ENCODE results near the gene KLHDC7A.

DNA sequence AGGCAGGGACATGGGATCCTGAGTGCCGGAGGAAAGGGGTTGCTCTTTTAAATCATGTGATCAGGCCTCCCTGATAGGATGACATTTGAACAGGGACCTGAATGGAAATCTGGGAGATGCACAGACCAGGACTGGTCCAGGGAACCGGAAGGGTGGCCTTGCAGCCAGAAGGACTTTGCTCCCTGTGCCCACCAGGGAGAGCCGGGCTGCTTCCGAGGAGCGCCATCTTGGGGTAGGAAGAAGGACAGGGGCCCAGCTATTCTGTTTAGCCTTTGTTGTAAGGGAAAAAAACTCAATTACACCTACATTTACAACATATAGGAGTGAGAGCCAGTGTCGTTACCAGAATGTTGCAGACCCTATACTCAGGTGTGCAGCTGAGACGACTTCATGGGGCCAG lies 5.5 kb downstream of the KLHDC7A start:
- TF ChIP-seq, protein P1, sequence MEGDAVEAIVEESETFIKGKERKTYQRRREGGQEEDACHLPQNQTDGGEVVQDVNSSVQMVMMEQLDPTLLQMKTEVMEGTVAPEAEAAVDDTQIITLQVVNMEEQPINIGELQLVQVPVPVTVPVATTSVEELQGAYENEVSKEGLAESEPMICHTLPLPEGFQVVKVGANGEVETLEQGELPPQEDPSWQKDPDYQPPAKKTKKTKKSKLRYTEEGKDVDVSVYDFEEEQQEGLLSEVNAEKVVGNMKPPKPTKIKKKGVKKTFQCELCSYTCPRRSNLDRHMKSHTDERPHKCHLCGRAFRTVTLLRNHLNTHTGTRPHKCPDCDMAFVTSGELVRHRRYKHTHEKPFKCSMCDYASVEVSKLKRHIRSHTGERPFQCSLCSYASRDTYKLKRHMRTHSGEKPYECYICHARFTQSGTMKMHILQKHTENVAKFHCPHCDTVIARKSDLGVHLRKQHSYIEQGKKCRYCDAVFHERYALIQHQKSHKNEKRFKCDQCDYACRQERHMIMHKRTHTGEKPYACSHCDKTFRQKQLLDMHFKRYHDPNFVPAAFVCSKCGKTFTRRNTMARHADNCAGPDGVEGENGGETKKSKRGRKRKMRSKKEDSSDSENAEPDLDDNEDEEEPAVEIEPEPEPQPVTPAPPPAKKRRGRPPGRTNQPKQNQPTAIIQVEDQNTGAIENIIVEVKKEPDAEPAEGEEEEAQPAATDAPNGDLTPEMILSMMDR (conservative IDR thresholded peaks at IDR 0.05; ENCODE audit: low read depth, low read length), result no peak
- TF ChIP-seq POLR2A (IDR thresholded peaks at IDR 0.05; ENCODE audit: low read depth, low read length) (no peak), FOS (IDR thresholded peaks at IDR 0.05; ENCODE audit: low read depth, low read length) (no peak), CHD1 (IDR thresholded peaks at IDR 0.05; ENCODE audit: low read depth, low read length) (no peak), BHLHE40 (IDR thresholded peaks at IDR 0.05; ENCODE audit: low read depth, low read length) (no peak), CEBPB (IDR thresholded peaks at IDR 0.05; ENCODE audit: low read depth, low read length) (no peak), MAFK (IDR thresholded peaks at IDR 0.05; ENCODE audit: low read depth, low read length) (no peak), ELK1 (IDR thresholded peaks at IDR 0.05; ENCODE audit: borderline replicate concordance, low read depth, low read length) (no peak), MXI1 (IDR thresholded peaks at IDR 0.05; ENCODE audit: borderline replicate concordance, low read depth, low read length) (no peak), MAZ (IDR thresholded peaks at IDR 0.05; ENCODE audit: borderline replicate concordance, low read depth, low read length) (no peak), RFX5 (IDR thresholded peaks at IDR 0.05; ENCODE audit: low read depth, low read length) (no peak)
- TF ChIP-seq, protein P2, sequence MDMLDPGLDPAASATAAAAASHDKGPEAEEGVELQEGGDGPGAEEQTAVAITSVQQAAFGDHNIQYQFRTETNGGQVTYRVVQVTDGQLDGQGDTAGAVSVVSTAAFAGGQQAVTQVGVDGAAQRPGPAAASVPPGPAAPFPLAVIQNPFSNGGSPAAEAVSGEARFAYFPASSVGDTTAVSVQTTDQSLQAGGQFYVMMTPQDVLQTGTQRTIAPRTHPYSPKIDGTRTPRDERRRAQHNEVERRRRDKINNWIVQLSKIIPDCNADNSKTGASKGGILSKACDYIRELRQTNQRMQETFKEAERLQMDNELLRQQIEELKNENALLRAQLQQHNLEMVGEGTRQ (IDR thresholded peaks at IDR 0.05; ENCODE audit: low read depth, low read length), result no peak

Measured in IMR-90 (cell line).